Putamen (tissue), 1 donor: ENCODE results near the gene CTRB1.
A peak's percentile ranks its signal among the peaks of the same experiment; 100 is the strongest.
"Not testable (repeated sequence)": the region's sequence is repeated elsewhere in the genome, so short reads cannot be mapped to it uniquely, and the experiment has no call there.

Experiments used
- DNase-seq: peaks from one replicate; pipeline ENCODE4 v3.0.0-alpha.2; 2016; ENCODE audit warnings: low spot score

Gene CTRB1

DNA sequence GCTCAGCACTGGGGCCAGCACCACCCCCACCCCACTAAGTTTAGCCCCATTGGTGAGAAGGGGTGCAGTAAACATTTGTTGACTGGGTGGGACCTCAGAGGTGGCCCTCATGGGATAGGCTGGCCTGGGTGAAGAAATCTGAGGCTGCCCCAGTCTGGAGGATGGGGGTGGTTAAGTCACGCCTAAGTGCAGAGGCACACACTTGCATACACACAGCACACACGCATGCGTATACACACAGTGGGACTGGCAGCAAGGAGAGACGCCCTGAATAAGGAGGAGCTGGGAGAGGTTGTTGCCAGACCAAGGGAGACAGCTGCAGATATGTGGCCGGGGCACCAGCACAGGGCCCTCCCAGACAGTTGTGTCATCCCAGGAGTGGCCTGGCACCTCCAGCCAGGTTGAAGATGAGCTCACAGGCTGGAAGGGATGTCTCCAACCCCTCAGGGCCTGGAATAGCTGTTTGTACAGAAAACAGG lies 35.6 kb downstream of the CTRB1 start:
- DNase-seq, result no peak

DNA sequence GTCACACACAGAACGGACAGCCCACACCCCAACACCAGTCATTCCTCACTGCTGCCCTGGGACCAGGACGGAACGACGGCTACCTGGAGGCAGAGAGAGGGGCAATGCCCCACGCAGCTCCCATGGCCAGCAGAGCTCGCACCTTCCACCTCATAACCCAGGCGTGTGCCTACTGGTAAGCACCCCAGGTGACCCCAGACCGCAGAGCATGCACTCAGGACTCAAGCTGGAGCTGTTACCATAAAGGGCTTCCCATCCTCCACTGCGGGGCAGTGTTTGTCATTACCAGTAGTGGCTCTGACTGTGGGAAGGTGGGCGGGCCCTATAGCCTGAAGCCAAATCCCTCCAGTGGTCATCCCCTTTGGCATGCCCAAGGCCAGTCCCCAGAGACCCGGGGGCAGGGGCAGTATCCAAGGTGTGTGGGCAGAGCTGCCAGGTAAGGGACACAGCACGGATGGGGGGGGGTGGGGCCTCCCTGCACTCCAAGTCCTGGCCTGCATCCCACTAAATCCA lies 37.3 kb downstream of the CTRB1 start:
- no peak for DNase-seq

DNA sequence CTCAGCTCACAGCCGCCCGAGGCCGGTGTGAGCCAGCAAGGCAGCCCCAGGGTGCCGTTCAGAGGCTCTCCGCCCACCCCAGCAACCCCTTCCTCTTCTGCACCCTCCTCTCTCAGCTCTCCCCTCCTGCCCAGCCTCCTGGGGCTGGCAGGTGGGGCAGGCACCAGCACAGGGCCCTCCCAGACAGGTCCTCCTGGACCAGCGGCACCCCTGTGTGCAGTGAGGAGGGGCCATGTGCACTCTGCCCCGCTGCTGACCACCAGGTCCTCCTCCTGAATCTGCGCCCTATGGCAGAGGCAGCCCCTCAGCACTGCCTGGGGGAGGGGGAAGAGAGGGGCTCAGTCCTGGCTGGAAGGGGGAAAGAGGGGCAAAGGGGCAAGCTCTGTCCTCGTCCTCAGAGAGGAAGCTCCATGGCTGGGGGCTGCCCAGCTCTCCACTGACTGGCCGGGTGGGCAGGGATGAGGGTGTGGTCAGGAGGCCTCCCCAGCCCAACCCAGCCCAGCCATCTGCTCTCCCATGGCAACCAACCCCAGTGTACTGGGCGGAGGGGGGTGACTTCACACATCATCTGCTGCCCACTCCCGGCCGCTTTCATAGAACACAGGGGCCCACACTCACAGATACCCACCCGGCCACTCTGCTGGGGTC lies 38.0 kb downstream of the CTRB1 start:
- DNase-seq, result no peak

- no peak for DNase-seq
Measured at GRCh38 chr16:75257886-75258806, 39.4 kb downstream of the CTRB1 start.

- DNase-seq, result no peak
Measured at GRCh38 chr16:75258807-75259141, 40.0 kb downstream of the CTRB1 start.

DNA sequence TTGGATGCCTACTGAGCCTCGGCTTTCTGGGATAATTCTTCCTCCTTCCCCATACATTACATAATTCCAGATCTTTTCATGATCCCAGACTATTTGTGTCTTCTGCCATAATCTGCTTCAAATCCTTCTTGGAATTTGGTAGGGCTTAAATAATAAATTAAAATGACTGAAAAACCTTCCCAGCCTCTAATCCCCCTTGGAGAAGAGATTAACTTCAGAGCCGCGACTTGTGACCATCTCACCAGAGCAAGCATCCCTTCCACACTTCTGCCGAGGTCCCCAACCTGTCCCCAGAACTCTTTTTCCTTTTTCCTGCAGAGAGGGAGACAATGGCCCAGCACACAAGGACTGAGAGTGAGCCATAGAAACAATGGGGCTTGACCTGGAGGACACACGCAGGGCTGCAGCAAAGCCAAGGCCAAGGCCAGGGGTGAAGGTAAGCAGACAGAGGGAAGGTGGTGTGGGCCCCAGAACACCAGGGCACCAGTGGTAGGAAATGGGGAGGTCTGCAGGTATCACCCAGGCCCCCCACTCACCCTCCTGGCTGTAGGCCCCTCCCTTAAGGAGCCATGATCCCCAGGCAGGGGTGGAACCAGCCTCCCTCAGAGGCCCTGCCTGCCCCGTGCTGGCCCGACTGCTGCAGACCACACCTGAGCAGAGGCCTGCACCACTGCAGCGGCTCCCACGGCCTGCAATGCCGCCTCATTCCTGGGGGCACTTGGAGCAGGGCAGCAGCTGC lies 42.2 kb downstream of the CTRB1 start:
- no peak for DNase-seq

- DNase-seq, result no peak
Measured at GRCh38 chr16:75261590-75262078, 42.8 kb downstream of the CTRB1 start.

DNA sequence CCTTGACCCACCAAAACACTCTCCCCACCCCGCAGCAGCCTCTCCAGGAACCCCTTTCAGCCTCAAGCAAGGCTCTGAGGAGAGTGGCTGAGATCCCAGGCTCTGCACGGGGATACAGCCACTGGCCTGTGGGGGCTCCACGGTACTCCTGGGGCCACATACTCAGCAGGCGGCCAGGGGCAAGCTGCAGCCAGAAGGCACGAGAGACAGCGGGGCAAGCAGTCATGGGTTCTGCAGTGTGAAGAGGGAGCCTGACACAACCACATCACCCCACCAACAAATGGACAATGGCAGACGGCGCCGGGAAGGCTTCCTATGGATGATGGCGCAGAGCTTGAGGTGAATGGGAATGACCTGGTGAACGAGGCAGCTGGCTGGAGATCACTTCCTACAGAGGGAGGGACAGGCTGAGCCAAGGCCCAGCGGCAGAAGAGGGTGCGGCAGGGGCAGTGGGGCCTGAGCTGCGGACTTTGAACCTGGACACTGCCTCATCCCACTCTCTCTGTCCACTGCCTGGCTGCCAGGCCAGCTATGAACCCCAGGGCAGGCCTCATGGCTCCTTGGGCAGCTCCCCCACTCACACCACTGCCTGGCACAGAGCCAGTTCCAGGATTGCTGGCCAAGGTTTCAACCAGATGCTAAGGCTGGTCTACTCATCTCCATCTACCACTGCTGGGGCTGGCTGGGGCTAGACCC lies 43.5 kb downstream of the CTRB1 start:
- DNase-seq, result no peak

GRCh38 chr16:75262800-75263127 lies 44.0 kb downstream of the CTRB1 start:
- DNase-seq, result no peak

GRCh38 chr16:75263291-75263962 lies 44.6 kb downstream of the CTRB1 start:
- DNase-seq, result no peak

DNA sequence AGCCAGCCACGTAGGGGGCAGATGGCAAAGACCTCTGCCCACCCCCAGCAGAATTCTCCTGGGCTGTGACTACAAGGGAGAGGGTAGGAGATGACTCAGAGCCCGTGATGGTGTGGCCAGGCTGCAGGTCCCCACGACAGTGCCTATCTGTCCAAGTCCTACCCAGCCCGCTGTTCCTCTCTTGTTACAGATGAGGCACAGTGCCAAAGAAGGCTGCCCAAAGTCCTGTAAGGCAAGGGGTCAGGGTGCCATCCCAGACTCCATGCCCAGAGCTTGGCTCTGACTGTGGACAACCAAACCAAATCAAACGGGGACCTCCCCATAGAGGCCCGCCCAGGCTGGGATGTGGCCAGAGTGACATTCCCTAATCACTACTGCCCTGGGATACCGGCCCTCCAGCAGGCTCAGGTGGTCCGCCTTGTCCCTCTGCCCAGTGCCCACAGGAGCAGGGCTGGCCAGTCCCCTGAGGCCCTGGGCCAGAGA lies 45.2 kb downstream of the CTRB1 start:
- DNase-seq, result no peak

DNA sequence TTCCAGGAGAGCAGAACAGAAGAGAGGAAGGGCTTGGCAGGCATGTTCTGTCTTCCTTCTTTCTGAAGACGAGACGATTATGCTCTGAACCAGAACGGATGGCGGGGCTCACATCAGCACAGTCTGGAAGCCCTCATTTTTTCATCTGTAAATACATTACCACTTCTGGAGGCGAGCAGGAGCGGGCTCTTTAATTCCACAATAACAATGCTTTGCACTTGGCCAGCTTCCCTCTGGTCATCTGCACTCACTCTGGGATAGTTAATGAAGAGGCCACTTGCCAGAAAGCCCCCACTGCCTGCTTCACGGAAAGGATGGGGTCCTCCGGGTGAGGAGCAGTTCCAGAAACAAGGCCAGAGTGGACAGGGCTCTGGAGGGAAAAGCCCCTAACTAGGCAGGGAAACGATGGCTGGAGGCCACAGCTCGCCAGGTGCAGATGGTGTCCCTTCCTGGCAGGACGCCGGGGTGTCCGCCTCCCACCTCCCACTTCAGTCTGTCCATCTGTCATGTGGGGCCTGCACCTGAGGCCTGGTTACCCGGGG lies 45.7 kb downstream of the CTRB1 start:
- DNase-seq, result no peak

DNA sequence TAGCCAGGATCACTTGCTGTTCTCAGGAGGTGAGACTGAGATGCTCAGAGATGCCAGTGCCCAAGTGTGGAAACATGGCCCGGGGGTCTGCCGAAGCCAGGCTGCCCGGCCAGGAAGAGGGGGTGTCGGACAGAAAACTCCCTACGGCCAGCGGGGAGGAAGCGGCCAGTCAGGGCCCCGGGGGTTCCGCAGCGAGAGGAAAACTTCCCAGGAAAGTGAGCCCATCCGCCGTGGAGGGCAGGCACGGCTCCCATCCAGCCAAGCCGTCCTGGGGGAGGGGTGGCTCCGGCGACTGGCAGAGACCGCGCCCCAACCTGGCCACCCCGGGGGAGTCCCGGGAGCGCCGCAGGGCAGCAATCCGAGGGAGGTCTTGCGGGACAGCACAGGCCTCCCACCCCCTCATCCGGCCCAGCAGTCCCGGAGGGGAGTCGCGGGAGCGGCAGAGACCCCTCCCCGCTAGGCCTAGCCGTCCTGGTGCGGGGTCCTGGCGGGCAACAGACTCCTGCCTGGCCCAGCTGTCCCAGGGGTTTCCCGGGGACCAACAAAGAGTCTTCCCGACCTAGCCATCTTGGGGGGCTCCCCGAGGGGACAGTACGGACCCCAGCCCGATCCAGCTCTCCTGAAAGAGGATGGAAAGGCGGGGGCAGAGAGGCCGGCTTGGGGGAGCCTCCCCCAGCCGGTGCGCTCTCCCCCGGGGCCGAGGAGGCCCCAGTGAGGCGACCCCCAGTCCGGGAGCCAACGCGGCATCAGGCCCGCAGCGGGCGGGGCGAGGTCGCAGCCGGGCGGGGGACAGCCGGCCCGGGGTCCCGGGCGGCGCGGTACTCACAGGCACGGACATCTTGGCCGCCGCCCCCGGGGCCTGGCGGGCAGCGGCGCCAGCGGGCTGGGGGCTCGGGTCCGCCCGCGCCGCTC lies 46.5 kb downstream of the CTRB1 start:
- DNase-seq, result no peak

DNA sequence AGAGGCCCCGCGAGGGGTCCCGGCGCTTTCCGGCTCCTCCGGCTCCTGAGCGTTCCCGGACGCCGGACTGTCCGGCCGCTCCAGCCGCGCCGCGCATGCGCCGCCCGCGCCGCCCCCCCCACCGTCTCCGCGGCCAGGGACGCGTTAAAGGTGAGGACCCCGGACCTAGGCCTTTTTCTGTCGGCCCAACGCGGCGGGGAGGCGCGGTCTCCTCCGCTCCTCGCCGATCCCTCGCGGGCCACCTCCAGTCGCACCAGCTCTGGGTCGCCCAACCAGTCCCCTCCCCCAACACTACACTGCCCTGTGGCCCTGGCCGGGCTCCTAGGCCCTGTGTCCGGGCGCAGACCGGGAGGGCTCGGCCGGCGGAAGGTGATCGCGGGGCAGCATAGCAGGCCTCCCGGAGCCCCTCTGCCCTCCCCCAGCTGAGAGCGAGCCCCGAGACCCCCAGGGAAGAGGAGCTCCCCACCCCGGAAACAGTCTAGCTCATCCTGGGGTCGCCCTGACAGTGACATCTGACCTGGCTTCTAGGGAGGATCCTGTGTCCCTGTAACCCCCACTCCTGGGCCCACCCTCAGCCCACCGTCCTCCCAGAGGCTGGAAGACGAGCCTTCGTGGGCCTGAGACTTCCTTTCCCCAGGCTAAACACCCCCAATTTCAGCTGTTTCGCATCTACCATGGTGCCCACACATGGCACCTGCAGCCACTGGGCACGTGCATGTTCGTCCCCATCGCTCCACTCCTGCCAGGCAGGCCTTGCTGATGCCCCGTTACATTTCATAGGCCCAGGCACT lies 47.3 kb downstream of the CTRB1 start:
- no peak for DNase-seq

- DNase-seq, result peak; percentile 80
Measured at GRCh38 chr16:75266738-75267630, 48.2 kb downstream of the CTRB1 start.

DNA sequence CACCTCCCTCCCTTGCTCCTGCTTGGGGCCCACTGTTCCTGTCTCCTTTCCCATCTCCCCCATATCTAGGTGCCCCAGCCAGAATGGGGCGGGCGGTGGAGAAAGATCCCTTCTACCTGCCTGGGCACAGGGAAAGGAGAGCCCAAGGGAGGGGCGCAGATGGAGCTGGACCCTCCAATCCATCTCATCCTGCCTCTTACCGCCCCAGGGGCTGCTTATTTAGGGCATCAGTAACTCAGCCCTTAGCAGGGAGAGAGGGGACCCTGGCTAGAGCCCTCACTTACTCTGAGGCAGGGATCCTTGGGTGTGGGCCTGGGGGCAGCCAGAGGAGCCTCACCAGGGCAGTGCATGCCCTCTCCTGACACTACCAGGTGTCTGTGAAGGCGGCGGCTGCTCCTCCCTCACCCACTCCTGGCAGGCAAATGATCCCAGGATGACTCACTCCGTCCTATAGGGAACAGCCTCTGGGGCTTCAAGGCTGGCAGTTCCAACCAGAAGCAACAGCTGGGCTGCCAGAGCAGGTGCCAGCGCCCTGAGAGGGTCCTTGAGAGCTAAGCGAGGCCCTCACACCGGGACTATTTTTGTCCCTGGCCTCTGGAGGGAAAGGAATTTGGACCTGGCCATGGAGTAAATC lies 49.0 kb downstream of the CTRB1 start:
- no peak for DNase-seq

- DNase-seq, result not testable (repeated sequence)
Measured at GRCh38 chr16:75269358-75269757, 50.6 kb downstream of the CTRB1 start.
